Esophagus muscularis mucosa (tissue), 3 donors: Measurements from ENCODE around the gene SYNGR1.

Source experiments
- CTCF ChIP-seq, 3 experiments: fragments of 200-600 bp in 2 of 3; fragments of 450-650 bp in 1 of 3; sonication (generic) in 2 of 3; IDR thresholded peaks; one replicate each; pipeline ENCODE4 v1.5.1; 2017 to 2019; ENCODE audit warnings: antibody characterized with exemption in 3 of 3, mild to moderate bottlenecking in 2 of 3, moderate library complexity in 1 of 3
- EP300 ChIP-seq: sonication (generic); formaldehyde crosslinking; IDR thresholded peaks from one replicate; pipeline ENCODE4 v1.6.1; 2017; ENCODE audit warnings: antibody characterized with exemption

- TF ChIP-seq CTCF (IDR thresholded peaks at IDR 0.05) = no peak
- no peak for TF ChIP-seq EP300
Measured at GRCh38 chr22:39419911-39420310, 70.1 kb downstream of the SYNGR1 start.
